ENCODE measurements around the gene CHFR.
"Not testable (repeated sequence)": the region's sequence is repeated elsewhere in the genome, so short reads cannot be mapped to it uniquely, and the experiment has no call there.

The CHFR gene

GRCh38 chr12:132809391-132809790, 78.0 kb downstream of the CHFR start:
- not testable (repeated sequence) for DNase-seq (ENCODE audit: low read depth)

DNA sequence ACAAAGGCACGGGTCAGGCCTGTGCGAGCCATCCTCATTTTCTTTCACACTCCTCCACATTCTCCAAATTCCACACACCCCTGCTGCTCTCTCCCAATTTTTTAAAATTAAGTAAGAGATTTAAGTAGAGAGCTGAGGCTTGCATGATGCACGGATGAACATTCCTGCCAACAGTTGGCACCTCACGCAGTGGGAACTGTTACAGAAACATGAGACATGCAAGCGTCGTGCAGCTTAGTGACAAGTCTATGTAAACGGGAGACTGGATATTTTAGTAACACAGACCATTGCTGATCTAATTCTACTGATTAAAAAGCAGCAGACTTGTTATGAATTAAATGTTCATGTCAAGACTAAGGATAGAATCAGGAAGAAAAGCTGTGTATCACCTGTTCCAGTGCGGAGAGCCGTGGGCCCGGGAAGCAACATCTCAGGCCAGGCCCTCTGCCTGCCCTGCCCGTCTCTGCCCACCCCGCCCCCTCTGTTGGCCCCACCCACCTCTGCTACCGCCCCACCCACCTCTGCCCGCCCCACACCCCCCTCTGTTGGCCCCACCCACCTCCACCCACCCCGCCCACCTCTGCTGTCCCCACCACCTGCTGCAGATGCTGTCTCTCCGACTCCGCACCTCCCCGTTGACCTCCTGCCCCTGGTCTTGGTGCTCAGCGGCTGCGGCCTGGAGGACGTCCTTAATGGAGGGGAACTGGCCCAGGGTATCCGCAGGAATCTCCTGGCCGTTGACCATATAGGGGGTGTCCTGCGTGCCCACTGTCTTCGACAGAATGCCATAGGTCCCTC, 79.9 kb downstream of the CHFR start:
- no peak for DNase-seq (ENCODE audit: low read depth)

- peak; percentile 30 for DNase-seq (ENCODE audit: low read depth)
These were observed 80.5 kb downstream of the CHFR start for GRCh38 chr12:132806857-132807256.

DNA sequence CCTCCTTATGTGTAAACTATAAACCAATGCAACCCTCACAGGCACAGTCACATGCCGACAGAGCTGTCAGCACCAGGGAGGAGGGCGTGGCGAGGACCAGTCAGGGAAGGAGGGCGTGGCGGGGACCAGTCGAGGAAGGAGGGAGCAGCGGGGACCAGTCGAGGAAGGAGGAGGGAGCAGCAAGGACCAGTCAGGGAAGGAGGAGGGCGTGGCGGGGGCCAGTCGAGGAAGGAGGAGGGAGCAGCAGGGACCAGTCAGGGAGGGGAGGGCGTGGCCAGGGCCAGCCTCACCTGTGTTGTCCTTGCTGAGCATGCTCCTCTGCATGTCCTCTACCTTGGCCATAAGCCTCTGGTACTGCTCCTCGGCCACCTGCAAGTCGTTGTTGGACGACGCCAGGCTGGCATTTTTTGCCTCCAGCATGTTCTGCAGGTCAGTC, 83.0 kb downstream of the CHFR start:
- DNase-seq (ENCODE audit: low read depth) = no peak

DNA sequence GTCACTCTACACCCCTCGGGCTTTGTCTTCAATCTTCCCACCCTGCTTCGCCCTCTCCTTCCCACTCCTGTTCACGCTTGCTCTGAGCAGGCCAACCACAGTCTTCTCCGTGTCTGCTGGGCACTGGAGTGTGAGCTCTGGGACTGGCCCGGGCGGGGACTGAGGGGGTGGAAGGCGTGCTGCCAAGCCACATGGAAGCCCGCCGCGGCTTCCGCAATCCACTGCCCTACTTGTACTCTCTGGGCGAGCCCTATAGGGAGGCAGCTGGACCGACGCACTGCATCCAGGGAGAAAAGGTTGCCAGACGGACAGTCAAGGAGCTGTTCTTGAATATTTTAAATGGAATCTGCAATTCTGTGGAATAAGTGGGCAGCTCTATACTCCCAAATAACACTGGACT, 83.5 kb downstream of the CHFR start:
- no peak for DNase-seq (ENCODE audit: low read depth)

DNA sequence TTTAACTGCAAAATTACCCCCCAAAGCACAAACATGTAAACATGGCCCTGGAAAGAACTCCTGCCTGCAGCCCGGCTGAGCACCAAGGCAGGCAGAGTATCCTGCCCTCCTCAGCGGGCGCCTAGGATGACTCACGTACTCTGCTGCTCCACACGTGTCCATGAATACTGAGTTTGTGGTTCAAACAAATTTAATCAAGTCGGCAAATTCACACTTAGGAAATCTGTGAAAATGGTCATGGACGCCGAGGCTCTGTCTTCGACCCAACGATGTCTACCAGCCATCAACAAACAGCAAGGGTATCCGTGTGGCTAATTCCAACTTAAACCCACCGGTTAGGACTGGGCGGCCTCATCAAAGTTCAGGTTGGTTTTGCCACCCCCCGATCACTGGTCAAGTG, 84.3 kb downstream of the CHFR start:
- DNase-seq (ENCODE audit: low read depth) = no peak

GRCh38 chr12:132801741-132802140, 85.7 kb downstream of the CHFR start:
- no peak for DNase-seq (ENCODE audit: low read depth)

DNA sequence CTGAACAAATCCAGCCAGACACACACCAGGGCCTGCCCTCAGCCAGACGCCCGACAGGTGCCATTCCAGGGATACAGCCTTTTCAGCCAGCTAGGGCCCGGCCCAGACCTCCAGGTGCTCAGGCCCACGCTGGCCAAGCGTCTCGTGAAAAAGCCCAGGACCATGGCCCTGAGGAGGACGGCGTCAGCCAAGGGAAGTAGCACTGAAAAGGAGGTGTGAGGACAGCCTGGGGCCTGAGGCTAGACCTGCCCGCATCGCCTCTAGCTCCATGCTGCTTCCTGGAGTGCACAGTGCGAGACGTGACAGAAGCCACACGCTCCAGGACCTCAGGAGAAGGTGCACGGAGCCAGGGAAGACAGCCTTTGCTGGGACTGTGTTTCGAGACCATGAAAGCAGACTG, 88.6 kb downstream of the CHFR start:
- DNase-seq (ENCODE audit: low read depth) = no peak

DNA sequence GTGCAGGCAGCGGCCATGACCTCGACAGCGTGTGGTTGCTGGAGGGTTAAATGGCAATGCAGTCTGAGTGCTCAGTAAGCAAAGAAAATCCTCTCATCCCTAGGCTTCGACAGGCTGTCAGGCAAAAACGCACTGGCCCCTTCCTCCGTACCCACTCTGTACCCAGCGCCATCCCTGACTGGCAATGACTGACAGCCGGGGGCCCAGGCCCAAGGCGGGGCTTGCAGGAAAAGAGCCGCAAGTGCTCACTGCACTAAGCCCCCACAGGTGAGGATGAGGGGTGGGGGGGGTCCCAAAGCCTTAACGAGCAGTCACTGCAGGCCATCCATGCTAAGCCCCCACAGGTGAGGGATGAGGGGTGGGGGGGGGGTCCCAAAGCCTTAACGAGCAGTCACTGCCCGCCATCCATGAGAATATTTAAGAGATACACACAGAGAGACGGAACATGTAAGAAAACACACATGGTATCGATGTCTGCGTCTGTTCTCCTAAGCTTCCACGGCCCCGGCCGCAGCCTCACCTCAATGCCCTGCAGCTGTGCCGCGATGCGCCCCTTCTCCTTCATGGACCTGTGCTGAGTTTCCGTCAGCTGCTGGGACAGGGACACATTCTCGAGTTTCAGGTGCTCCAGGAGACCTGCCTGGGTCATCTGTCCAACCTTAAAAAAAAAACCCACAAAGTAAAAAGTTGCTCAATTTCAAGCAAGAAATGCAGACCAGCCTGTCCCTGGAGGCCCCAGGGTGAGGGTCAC, 89.4 kb downstream of the CHFR start:
- DNase-seq (ENCODE audit: low read depth) = no peak

- DNase-seq (ENCODE audit: low read depth) = no peak
These were observed 91.6 kb downstream of the CHFR start for GRCh38 chr12:132795847-132796246.

GRCh38 chr12:132791940-132792339, 95.5 kb downstream of the CHFR start:
- not testable (repeated sequence) for DNase-seq (ENCODE audit: low read depth)

GRCh38 chr12:132789099-132789471, 98.3 kb downstream of the CHFR start:
- DNase-seq (ENCODE audit: low read depth) = no peak

- DNase-seq (ENCODE audit: low read depth) = no peak
These were observed 98.9 kb downstream of the CHFR start for GRCh38 chr12:132788375-132789098.

- no peak for DNase-seq (ENCODE audit: low read depth)
These were observed 99.5 kb downstream of the CHFR start for GRCh38 chr12:132787877-132788276.

- DNase-seq (ENCODE audit: low read depth) = no peak
These were observed 101.2 kb downstream of the CHFR start for GRCh38 chr12:132786192-132786591.

- DNase-seq (ENCODE audit: low read depth) = no peak
These were observed 102.8 kb downstream of the CHFR start for GRCh38 chr12:132784580-132784979.

GRCh38 chr12:132783917-132784531, 103.4 kb downstream of the CHFR start:
- no peak for DNase-seq (ENCODE audit: low read depth)

All from activated T-cell treated with anti-CD3 and anti-CD28 coated beads for 48 hours (primary cell).